HG03521 (cell line): ENCODE data around the gene WDR26.
"Not testable (repeated sequence)": the region's sequence is repeated elsewhere in the genome, so short reads cannot be mapped to it uniquely, and the experiment has no call there.

Experiments used
- ATAC-seq: cut with Tn5 transposase; IDR thresholded peaks from one replicate; pipeline ENCODE4 v1.9.1; 2021; ENCODE audit warnings: mild to moderate bottlenecking, moderate library complexity; ENCODE audit not compliant: unreplicated experiment

WDR26 gene

DNA sequence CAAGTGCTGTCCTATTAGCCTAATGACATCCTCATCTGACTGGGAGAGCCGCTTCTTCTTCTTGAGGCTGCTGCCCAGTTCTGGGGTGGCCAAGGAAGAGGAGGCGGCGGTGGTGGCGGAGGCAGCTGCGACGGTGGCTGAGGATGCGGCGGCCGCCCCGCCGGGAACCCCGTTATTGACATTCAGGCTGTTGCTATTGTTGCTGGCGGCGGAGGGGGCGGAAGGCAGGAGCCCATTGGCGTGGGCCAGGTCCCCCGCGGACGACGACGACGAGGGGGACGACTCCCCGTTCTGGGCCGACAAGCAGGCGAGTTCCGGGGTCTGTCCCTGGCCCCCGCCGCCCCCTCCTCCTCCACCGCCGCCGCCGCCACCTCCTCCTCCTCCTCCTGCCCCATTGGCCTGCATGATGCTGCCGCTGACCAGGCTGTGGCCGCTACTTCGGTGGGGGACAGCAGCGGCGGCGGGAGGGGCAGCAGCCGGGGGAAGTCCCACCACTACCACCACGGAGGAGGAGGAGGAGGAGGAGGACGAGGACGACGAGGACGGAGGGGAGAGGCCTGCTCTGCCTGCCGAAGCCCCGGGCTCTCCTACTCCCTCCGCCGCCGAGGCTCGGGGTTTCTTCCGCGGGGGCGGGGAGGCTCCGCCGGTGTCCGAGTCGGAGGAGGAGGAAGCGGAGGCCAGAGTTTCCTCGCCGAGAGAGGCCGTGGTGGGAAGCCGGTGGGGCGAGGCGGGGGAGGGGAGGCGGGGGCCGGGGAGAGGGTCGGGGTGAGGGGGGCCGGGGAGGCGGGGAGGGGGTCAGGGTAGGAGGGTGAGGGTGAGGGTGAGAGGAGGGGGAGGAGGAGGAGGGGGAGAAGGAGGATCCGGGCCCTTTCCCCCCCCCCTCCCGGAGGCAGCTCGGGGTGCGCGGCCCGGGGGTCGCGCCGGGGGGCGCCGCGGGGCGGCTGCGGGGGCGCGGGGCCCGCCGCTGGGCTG lies 610 bp downstream of the WDR26 start:
- ATAC-seq = peak; percentile 1

DNA sequence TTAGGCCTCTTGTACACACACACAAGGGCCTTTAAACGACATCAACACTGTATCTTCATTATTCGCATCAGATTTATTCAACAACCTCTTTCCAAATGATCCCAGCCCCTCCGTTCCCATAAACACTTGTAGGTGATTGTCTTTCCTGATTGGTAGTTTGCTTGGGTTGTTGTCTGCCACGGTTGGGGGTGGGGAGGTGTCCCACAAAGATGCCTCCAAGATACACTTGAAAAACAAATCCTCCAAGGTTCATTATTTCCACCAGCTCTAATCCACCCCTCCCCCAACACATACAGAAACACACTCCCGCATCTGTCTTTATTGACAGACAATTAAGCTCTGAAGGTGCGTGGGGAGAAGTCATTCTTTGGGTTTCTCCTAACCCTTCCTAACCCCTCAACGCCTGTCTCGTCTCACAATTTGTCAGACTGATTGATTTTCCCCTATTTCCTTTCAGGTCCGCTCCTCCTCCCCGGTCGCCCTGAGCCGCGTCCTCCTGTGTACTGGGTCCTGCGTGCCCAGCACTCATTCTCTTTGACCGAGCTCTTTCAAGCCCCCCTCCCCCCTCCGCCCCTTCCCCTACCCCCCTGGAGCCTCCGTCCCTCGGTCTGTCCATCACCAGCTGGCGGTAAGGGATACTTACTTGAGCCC lies 1.4 kb downstream of the WDR26 start:
- ATAC-seq = no peak

DNA sequence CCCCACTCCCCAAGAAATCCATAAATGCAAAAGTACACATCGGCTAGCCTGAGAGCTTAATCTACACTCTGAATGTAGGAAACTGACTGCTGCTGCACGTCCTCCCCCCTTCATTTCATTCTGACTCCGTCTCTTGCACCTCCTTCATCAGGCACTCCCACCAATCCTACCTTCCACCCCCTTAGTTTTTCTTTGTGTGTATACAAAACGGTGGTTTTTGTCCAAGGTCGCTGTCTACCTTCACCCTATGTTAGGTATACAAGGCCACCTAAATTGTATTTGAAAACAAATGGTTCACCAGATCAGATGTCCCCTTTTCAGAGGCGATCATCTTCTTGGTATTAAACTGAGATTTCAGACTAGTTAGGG lies 1.9 kb downstream of the WDR26 start:
- no peak for ATAC-seq

DNA sequence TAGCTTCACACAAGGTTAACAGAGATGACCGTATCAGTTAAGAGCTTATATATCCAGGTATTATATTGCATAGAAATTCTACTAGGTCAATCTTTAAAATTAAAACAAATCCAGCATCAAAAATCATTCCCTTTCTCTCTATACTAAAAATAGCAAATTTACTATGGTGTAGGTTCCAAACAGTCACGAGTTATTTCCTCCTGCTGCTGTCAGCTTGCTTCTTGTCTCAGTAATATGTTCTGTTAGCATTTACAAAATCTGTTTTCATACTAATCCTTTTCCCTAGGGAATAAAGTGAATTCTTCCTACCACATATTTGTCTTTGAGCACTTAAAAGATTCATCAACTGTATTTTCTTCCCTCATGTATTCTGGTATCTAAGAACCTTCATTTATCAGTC lies 2.5 kb downstream of the WDR26 start:
- no peak for ATAC-seq

DNA sequence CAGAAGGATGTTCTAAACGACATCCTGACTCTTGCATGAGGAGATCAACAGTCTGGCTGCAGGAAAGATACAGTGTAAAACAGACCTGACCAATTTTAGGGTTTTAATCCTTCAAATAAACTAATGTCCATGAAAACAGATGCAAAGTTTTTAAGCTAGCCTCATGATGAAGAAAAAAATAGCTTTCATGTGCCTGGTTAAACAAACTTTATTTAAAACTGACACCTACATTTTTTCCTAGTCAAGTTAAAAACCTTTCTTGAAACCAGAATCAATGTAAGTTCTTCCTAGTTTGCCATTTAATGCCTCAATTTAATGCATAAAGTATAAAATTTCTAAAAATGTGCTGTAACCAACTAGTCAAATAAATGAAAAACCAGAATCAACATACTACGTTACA lies 2.9 kb downstream of the WDR26 start:
- no peak for ATAC-seq

DNA sequence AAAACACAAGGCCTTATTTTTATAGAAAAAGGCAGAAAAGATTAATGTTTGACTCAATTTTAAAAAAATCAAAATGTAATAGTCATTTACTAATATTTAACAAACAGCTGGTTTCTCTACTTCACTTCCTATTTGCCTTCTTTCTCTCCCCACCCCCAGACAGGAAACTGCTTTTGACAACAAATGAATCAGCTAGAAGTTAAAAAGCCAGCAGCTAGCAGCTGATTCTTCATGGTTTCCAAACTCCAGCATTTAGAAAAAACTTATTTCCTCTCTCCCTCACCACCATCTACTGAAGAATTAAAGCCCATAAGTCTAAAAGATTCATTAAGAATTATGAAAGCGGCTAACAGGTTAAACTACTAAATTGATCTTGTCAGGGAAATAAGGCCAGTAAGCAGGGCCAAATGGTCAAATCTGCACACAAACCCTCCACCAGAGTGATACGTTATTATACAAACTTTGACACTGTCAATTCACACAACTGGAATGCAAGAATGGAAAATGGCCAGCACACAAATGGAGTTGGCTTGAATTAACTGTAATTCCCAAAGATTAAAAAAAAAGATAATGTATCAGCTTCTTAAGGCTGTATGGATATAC lies 4.0 kb downstream of the WDR26 start:
- ATAC-seq = no peak

DNA sequence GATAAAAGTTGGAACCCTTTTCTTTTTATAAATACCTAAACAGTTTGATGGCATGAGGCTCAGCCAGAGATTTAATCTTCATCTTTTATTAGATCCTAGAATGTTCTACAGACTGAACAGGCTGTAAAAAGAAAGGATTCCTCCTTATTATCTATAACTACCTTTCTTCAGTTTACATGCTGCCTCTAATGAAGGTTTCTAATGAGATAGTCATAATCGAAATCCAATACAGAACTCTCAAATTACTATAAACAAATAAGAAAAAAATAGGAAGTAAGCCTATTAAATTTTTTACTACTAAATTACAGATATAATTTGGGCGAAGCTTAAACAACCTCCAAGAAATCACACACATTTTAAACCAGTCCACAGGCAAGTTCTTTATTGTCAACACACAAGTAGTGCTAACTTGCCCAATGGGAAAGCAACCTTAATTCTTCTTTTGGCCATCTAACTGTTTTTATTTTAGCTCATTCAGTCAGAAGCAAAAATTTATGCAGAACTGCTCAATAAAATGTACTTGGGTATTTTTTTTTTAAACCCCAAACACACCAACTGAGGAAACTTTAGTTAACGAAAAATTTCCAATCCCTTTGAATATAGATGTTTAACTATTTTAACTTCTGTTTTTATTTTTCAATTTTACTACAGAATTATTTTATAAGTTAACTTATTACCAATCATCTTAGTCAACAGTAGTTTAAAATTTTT lies 4.8 kb downstream of the WDR26 start:
- no peak for ATAC-seq

DNA sequence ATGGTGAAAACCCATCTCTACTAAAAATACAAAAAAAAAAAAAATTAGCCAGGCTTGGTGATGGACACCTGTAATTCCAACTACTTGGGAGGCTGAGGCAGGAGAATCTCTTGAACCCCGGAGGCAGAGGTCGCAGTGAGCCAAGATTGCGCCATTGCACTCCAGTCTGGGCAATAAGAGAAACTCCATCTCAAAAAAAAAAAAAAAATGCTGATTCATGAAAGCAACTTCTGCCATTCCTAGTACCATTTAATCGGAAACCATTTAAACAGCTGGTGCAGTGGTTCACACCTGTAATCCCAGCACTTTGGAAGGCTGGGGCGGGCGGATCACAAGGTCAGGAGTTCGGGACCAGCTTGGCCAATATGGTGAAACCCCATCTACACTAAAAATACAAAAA lies 5.9 kb downstream of the WDR26 start:
- not testable (repeated sequence) for ATAC-seq

DNA sequence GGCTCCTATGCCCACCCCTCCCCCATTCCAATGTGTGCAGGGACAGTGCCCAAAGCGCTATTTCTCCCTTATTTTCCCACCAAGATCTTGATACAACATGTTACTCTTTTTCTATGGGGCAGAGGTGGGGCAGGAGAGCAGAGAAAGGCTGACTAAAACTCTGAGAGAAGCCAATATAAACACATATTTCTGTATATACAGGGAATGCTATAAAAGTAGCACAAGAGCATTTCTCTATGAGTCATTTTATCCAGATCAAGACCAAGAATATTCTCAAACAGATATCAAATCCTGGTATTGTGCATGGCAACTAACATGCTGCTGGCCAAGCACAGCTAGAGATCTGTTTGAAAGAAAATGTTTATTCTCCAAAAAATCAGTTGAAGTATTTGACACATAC lies 7.3 kb downstream of the WDR26 start:
- no peak for ATAC-seq

DNA sequence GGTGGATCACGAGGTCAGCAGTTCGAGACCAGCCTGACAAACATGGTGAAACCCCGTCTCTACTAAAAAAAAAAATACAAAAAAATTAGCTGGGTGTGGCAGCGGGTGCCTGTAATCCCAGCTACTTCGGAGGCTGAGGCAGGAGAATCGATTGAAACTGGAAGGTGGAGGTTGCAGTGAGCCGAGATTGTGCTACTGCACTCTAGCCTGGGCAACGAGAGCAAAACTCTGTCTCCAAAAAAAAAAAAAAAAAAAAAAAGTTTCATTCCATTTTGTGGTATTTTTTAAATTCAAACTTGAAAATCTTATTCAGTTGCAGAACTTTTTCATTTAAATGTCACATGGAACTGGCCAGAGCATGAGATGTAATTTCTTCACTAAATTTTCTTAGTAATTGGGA lies 7.7 kb downstream of the WDR26 start:
- ATAC-seq = not testable (repeated sequence)

DNA sequence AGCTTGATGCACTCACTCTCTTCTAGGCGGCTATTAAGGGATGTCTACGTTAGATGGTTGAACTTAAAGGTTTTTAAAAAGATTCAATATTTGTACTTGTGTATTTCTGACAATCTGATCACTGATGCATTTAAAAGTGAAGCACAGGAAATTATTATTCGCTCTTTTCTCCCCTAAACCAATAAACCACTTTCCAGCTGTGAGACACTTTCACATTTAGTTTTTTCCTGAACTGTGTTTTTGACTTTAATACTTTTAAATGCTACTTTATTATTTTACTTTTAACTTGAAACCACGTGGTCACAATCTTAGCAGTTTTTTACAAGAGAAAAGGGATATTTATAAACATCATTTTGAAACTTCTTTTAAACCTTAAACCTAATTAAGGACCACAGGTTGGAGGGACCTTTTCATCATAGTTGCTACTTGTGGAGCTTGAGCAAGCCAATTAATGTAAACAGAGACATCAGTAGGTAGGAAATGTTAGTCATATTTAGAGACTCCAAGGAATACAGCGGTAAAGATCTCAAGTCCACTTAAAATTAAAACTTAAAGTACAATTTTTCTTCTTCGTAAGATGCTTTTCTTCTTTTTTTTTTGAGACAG lies 9.2 kb downstream of the WDR26 start:
- ATAC-seq = no peak

DNA sequence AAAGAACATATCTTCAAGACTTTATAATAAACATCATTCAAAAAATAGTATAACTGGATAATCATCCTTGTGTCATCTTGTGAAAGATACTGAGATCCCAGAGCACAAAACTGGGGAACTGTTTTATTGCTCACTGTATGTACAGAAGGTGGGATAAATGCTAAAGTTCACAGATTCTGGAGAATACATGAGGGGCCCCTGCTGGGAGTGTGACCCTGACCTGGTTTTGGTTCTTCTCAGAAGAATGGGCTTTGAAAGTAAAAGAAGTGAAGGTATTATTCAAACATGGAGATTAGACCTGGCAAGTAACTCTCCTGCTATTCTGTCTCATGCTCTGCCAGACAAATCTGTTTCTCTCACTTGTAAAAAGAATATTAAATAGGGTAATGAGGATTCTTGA lies 14.5 kb downstream of the WDR26 start:
- no peak for ATAC-seq

DNA sequence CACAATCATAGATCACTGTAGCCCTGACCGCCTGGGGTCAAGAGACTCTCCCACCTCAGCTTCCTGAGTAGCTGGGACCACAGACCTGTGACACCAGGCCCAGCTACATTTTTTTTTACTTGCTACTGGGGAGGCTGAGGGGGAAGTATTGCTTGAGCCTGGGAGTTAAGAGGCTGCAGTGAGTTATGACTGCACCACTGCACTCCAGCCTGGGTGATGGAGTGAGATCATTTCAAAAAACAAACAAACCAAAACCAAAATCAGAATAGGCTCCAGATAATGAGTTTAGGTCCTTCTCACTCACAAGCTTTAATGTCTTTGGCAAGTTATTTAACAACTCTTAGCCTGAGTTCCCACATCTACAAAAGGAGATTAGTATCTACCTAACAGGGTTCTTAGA lies 22.8 kb downstream of the WDR26 start:
- no peak for ATAC-seq

DNA sequence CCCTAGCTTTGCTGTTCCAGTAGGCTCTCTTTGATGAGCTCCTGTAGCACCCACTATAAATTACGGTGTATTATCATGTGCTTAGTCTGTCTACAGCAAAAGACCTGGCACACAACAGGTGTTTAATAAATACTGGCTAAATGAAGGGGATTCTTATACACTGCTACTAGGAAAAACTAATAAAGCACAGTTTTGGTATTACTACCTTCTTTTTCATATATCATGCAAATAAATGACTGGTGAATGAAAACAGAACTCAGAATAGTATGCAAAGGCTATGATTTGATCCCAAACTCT lies 26.4 kb downstream of the WDR26 start:
- ATAC-seq = no peak

DNA sequence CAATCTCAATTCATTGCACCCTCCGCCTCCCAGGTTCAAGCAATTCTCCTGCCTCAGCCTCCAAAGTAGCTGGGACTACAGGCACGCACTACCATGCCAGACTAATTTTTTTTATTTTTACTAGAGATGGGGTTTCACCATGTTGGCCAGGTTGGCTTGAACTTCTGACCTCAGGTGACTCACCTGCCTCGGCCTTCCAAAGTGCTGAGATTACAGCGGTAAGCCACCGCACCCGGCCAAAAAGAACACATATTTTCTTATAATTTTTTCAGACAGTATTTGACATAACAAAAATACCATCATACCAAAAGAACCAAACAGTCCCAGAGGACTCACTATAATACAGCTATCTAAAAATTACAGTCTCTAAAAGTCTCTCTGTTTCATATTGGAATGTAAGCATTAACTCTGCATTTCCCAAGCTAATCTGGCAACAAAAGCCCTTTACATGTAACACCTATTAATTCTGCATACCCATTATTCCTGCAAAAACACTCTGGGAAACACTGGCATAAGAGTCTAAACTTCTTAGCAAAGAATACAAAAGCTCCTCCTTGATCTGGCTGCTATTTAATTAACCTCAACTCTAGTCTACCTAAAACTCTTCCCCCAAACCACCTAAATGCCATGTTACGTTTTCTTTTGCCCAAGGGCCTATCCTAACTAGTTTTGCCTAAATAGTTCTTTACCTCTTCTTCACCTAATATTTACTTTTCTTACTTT lies 26.9 kb downstream of the WDR26 start:
- no peak for ATAC-seq

DNA sequence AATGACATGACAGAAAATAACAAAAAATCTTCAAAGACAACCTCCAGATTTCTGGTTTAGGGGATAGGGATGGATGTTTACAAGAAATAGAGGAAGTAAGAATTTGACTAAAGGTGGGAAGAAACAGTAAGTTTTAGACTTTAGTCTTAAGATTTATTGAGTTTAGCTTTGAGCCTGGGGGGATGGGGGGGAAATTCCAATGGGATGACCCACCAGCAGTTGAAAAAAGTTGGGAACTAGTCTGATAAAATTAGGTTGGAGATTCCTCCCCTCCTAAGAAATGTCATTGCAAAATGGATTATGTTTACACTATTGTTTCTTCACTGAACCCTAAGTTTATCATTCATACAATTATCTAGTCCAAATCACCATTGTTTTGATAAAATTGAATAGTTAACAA lies 28.4 kb downstream of the WDR26 start:
- ATAC-seq = no peak

DNA sequence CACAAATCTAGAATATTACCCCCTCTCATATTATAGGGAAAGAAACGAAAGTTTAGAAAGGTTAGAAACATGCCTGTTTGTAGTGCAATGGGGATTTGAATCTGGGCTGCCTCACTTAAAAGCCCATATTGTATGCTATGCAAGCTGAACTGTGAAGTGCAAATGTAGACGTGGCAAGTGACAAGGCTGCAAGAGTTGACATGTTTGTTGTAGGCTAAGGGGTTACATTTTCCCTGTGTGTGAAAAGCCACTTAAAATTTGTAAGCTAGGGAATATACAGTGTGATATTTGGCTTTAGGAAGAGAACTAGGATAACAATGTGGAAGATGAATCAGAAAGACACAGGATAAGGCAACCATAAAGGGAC lies 29.0 kb downstream of the WDR26 start:
- ATAC-seq = no peak

DNA sequence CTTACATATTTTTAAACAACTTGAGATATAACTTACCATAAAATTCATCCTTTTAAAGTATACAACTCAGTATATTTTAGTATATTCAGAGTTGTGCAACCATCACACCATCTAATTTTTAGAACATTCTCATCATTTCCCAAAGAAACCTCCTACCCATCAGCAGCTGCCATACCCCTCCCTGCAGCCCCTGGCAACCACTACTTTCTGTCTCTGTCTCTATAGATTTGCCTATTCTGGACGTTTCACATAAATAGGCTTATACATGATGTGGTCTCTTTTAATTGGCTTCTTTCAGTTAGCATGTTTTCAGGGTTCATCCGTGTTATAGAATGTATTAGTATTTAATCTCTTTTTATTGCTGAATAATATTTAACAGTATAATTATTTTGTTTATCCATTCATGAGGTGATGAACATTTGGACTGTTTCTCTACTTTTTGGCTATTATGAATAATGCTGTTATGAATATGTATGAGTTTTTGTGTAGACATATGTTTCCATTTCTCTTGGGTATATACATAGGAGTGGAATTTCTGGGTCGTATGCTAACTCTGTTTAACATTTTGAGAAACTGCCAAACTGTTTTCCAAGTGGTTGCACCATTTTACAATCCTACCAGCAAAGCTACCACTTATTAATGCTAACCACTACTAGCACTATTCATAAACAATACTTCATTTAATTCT lies 29.5 kb downstream of the WDR26 start:
- ATAC-seq = no peak

DNA sequence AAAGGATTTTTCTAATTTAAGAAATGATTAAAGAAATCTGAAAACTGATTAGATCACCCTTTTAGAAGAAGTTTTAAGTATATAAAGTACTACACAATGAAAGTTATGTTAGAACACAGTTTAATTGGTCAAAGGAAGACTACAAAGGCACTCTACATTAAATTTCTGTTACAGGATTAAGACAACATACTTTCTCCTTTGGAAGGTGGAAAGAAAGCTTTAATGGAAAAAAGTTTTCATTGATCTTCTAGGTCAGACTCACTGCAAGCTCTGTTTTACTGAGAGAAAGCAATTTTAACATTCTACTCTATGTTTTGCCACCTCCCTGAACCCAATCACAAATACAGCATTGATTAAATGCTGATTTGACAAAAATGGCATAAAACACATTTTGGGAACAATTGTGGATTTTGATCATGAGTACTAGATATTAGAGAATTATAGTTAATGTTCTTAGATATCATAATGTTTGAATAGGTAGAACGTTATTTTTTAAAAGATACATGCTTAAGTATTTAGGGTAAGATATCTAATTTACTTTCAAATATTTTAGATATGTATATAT lies 32.0 kb downstream of the WDR26 start:
- ATAC-seq = no peak

DNA sequence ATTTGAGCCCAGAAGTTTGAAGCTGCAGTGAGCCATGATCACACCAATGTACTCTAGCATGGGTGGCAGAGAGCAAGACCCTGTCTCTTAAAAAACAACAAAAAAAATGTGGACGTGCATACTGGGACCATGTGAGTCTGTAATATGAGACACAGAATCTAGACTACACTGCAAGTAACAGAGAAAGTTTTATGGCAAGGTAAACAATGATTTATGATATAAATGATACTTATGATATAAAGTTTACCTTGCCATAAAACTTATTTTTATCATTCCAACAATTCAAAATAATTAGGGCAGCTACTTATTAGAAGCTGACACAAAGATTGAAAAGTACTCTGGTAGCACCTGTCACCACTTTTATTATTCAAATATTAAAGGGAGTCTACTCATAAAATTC lies 34.7 kb downstream of the WDR26 start:
- ATAC-seq = no peak
